GM23248 (cell line): Measurements from ENCODE around the gene EXOC6. TPM values are rescaled to one million over a fixed set of nuclear protein-coding genes. Genes with fewer than 3 reads are reported as not detected.

Experiments
- DNase-seq: peaks from one replicate; pipeline ENCODE4 v3.0.0-alpha.2; 2015
- H2AFZ ChIP-seq: fragments of 200-600 bp; sonication (generic); 2 replicates; pipeline ENCODE4 v1.6.1; 2016; ENCODE audit warnings: antibody characterized with exemption
- H3F3A ChIP-seq: fragments of 200-600 bp; sonication (generic); 2 replicates; pipeline ENCODE4 v1.6.1; 2016; ENCODE audit warnings: mild to moderate bottlenecking, antibody characterized with exemption, mixed run types; ENCODE audit not compliant: insufficient read depth
- H3K27ac ChIP-seq: fragments of 200-600 bp; sonication (generic); 2 replicates; pipeline ENCODE4 v1.5.1; 2016; ENCODE audit warnings: mild to moderate bottlenecking
- H3K27me3 ChIP-seq: fragments of 200-600 bp; sonication (generic); replicated peaks from 2 replicates; pipeline ENCODE4 v1.6.1; 2016; ENCODE audit warnings: mild to moderate bottlenecking; ENCODE audit not compliant: insufficient read depth
- H3K36me3 ChIP-seq: fragments of 200-600 bp; sonication (generic); 2 replicates; pipeline ENCODE4 v1.6.1; 2016; ENCODE audit warnings: low read depth, mild to moderate bottlenecking
- H3K4me1 ChIP-seq: fragments of 200-600 bp; sonication (generic); 2 replicates; pipeline ENCODE4 v1.6.1; 2016; ENCODE audit warnings: mild to moderate bottlenecking; ENCODE audit not compliant: insufficient read depth
- H3K4me2 ChIP-seq: fragments of 200-600 bp; sonication (generic); one replicate; pipeline ENCODE4 v1.6.1; 2016; ENCODE audit warnings: mild to moderate bottlenecking; ENCODE audit not compliant: unreplicated experiment
- H3K4me3 ChIP-seq: fragments of 200-600 bp; sonication (generic); 2 replicates; pipeline ENCODE4 v1.5.1; 2016; ENCODE audit warnings: mild to moderate bottlenecking
- H3K79me2 ChIP-seq: fragments of 200-600 bp; sonication (generic); 2 replicates; pipeline ENCODE4 v1.6.1; 2016; ENCODE audit warnings: mild to moderate bottlenecking; ENCODE audit not compliant: insufficient read depth
- H3K9ac ChIP-seq: fragments of 200-600 bp; sonication (generic); 2 replicates; pipeline ENCODE4 v1.6.1; 2016; ENCODE audit warnings: mild to moderate bottlenecking
- H3K9me2 ChIP-seq: fragments of 200-600 bp; sonication (generic); 2 replicates; pipeline ENCODE4 v1.6.1; 2016; ENCODE audit warnings: mixed run types, mild to moderate bottlenecking, moderate library complexity; ENCODE audit not compliant: insufficient read depth
- H3K9me3 ChIP-seq: fragments of 200-600 bp; sonication (generic); one replicate; pipeline ENCODE4 v1.6.1; 2017; ENCODE audit warnings: low read depth
- H4K20me1 ChIP-seq: fragments of 200-600 bp; sonication (generic); 2 replicates; pipeline ENCODE4 v1.6.0; 2016; ENCODE audit not compliant: insufficient read depth
- EZH2 ChIP-seq: fragments of 200-600 bp; sonication (generic); IDR thresholded peaks from 2 replicates; pipeline ENCODE4 v1.6.1; 2018; ENCODE audit warnings: antibody characterized with exemption, mild to moderate bottlenecking; ENCODE audit not compliant: insufficient read depth, poor library complexity, severe bottlenecking
- EZH2phosphoT487 ChIP-seq: fragments of 200-600 bp; sonication (generic); IDR thresholded peaks from 2 replicates; pipeline ENCODE4 v1.6.1; 2018; ENCODE audit warnings: antibody characterized with exemption, moderate library complexity, mild to moderate bottlenecking, low read depth; ENCODE audit not compliant: insufficient read depth
- WGBS, 2 experiments: methylation state at CpG; one replicate each; pipeline ENCODE4 v1.1.6; 2015 to 2017; ENCODE audit warnings: low lambda C conversion rate in 2 of 2, low coverage in 1 of 2; ENCODE audit errors: missing lambda C conversion rate in 2 of 2; 5-methylcytosine and 5-hydroxymethylcytosine counted together
- in situ Hi-C: fragments of 300-500 bp; cut with MboI; formaldehyde crosslinking; loops from 2 replicates; pipeline ENCODE4 v1.15.0; 2020
- polyA plus RNA-seq: library from polyadenylated mRNA; unstranded; fragments of >200 nt; fragmentation: Nextera tagmentation; extraction: Ambion mirVana; gene quantifications from 2 replicates; pipeline ENCODE4 v1.2.1, GENCODE V29; 2016
- total RNA-seq: library from RNA; depleted of rRNA; stranded (reverse); fragments of >200 nt; shearing (Covaris generic); gene quantifications from 2 replicates; pipeline ENCODE4 v1.2.3, GENCODE V29; 2014; rRNA removed

The EXOC6 gene
- total RNA-seq (2.0 and 3.4 TPM in 2 replicates), polyA plus RNA-seq (2.0 TPM in 2 replicates)

DNA sequence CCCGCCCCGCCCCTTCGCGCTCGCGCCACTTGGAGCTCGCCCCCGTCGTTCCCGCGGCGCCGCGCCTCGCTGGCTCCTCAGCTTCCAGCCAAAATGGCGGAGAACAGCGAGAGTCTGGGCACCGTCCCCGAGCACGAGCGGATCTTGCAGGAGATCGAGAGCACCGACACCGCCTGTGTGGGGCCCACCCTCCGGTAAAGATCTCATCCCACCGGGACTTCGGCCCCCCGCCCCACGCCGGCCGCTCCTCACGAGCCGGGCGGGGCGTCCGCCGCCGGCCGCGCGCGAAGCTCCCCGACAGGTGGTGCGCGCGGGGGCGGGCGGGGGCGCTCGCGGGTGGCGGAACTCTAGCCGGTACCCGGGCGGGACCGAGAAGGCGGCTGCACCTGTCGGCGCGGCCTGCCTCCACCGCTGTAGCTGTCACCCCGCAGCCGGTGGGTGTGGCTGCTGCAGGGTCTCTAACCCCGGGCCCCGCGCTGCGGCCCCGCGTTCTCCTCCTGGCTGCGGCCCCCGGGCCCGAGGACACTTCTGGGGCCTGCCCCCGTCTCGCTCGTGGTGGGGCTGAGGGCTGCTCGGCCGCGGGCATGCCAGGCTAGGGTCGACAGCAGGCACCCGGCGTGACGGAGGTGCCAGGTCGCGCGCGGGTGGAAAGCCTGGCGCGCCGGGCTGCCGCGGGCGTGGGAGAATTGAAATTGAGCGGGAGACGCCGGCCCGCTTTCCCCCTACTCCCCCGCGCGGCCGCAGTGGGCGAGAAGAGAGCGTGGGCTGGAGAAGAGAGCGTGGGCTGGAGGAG, at the start of gene EXOC6:
Gene EXOC6 (plus strand): TSS at position 80 of the 793 bp plus-strand sequence. CDS start 14 bp downstream, at position 94.
- Histone ChIP-seq H3K9ac (peak within 1 kb of the TSS; percentile 67), H3K27me3 (no peaks in the 10 kb centered on the region), H3K4me1 (no peaks in the 10 kb centered on the region; the same call in 1 of the 2 replicates), H3K4me3 (peak within 1 kb of the TSS; percentile 95), H2AFZ (peak within 1 kb of the TSS; percentile 98), H3F3A (no peaks in the 10 kb centered on the region), H3K9me2 (no peaks in the 10 kb centered on the region), H3K4me2 (peak within 1 kb of the TSS; percentile 88), H3K27ac (no peak within 1 kb of the TSS), H3K9me3 (no peaks in the 10 kb centered on the region), H3K79me2 (no peaks in the 10 kb centered on the region), H4K20me1 (no peaks in the 10 kb centered on the region), H3K36me3 (no peaks in the 10 kb centered on the region)
- no peak for TF ChIP-seq EZH2
- no peak for TF ChIP-seq EZH2phosphoT487
- in situ Hi-C loops, result no loop called here
- 1 to 2% methylated on average over 52 to 101 of the region's 103 CpGs for WGBS, 2 experiments
- peak; percentile 91 for DNase-seq

DNA sequence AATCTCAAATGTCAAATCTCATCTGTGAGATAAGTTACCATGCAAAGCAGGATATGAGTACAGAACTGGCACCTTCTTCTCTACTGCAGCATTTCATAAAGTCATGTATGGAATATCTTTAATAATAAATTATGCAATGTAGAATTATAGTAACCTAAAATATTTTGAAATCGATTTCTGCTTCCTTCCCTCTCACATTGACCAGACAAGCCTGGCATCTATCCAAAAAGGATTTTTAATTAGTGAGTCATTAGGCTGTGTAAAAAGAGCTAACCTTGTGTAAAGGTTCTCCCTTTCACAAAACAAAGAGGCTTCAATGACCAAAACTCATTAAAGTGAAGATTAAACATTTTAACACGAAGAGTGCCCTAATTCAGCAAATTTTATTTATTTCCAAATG, 48.8 kb upstream of the EXOC6 start:
- no peaks in the 10 kb centered on the region for H3K4me1 ChIP-seq
- no peak for DNase-seq
- H3K36me3 ChIP-seq, result no peaks in the 10 kb centered on the region
- no peak overlapping the region for H2AFZ ChIP-seq
- no peak overlapping the region for H3K9ac ChIP-seq
- H4K20me1 ChIP-seq, result no peaks in the 10 kb centered on the region
- TF ChIP-seq EZH2phosphoT487 (no peak), EZH2 (no peak)
- WGBS, 2 experiments, result 31 to 51% methylated on average over 2 of the region's 2 CpGs
- H3K4me3 ChIP-seq, result no peak overlapping the region
- in situ Hi-C loops, result no loop called here
- no peaks in the 10 kb centered on the region for H3F3A ChIP-seq
- no peak overlapping the region for H3K4me2 ChIP-seq
- no peaks in the 10 kb centered on the region for H3K79me2 ChIP-seq
- no peak overlapping the region for H3K27ac ChIP-seq
- H3K9me3 ChIP-seq, result no peaks in the 10 kb centered on the region
- H3K9me2 ChIP-seq, result no peaks in the 10 kb centered on the region
- peaks cover 8% of the 10 kb centered on the region for H3K27me3 ChIP-seq

- Histone ChIP-seq H3K4me3 (no peak overlapping the region), H3K36me3 (no peaks in the 10 kb centered on the region), H3K4me1 (no peaks in the 10 kb centered on the region), H3K27me3 (peaks cover 6% of the 10 kb centered on the region), H2AFZ (no peak overlapping the region), H3K9me3 (no peaks in the 10 kb centered on the region), H3K9ac (no peak overlapping the region), H3K4me2 (no peak overlapping the region), H3K79me2 (no peaks in the 10 kb centered on the region), H3K27ac (no peak overlapping the region), H4K20me1 (no peaks in the 10 kb centered on the region), H3F3A (no peaks in the 10 kb centered on the region), H3K9me2 (no peaks in the 10 kb centered on the region)
- in situ Hi-C loops, result no loop called here
- DNase-seq, result no peak
- 30 to 32% methylated on average over 5 of the region's 5 CpGs for WGBS, 2 experiments
- TF ChIP-seq EZH2, result no peak
- no peak for TF ChIP-seq EZH2phosphoT487
Observed at GRCh38 chr10:92800134-92800733, 48.1 kb upstream of the EXOC6 start.

- Histone ChIP-seq H3K27ac (no peak overlapping the region), H3K4me2 (no peak overlapping the region), H3K4me1 (no peaks in the 10 kb centered on the region), H3K27me3 (peaks cover 6% of the 10 kb centered on the region), H3K9me3 (no peaks in the 10 kb centered on the region), H2AFZ (no peak overlapping the region), H3K79me2 (no peaks in the 10 kb centered on the region), H3F3A (no peaks in the 10 kb centered on the region), H3K9ac (no peak overlapping the region), H3K4me3 (no peak overlapping the region), H4K20me1 (no peaks in the 10 kb centered on the region), H3K9me2 (no peaks in the 10 kb centered on the region), H3K36me3 (no peaks in the 10 kb centered on the region)
- DNase-seq, result no peak
- no peak for TF ChIP-seq EZH2phosphoT487
- TF ChIP-seq EZH2, result no peak
- 59 to 66% methylated on average over 9 of the region's 9 CpGs for WGBS, 2 experiments
- in situ Hi-C loops, result no loop called here
Observed at GRCh38 chr10:92801978-92802872, 46.1 kb upstream of the EXOC6 start.
